ENCODE measurements around the gene MRFAP1L1. TPM values are rescaled to one million over a fixed set of nuclear protein-coding genes. Genes with fewer than 3 reads are reported as not detected.

The MRFAP1L1 gene
- total and polyA plus RNA-seq, 9 of the 15 experiments (the other 6 are each of a cell fraction or from before 2014, with no cell fraction given): 37.6 to 111 (median 83.8) TPM

DNA sequence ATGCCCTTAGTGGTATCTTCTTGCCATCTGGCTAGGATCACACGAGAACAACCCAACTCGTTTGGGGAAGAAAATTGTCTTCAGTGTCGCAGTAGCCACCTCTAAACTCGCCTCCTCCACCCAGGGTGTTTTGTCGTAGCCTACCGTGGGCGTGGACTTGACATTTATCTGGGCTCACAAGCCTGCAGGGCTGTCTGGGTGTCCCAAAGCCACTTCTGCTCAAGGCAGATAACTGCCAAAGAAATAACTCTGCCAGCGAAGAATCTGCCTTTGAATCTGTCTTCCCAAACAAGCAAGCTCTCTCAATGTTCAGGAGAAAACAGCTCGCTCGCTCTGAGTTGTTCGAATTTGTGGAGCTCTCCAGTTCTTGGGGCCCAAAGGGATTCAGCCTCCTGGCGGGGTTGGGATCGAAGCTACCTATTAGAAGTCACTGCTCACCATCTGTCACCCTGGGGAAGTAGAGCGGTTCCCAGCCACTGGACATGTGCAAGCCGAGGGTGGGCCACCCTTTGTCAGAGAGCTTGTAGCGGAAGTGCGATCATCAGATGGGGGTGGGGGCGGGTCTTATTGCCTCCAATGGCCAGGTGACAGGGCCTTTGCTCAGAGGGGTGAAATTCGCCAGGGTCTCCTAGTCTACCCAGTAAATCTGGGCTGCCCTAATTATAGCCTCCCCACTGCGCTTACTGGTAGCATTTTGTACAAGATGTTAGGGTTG is 21.1 kb upstream of the MRFAP1L1 start (continued):
- peak; percentile 20; the same call in 1 of the 2 replicates for TF ChIP-seq FOXP1 (CRISPR knock-in tag; IDR thresholded peaks at IDR 0.05)
- TF ChIP-seq, protein P1, sequence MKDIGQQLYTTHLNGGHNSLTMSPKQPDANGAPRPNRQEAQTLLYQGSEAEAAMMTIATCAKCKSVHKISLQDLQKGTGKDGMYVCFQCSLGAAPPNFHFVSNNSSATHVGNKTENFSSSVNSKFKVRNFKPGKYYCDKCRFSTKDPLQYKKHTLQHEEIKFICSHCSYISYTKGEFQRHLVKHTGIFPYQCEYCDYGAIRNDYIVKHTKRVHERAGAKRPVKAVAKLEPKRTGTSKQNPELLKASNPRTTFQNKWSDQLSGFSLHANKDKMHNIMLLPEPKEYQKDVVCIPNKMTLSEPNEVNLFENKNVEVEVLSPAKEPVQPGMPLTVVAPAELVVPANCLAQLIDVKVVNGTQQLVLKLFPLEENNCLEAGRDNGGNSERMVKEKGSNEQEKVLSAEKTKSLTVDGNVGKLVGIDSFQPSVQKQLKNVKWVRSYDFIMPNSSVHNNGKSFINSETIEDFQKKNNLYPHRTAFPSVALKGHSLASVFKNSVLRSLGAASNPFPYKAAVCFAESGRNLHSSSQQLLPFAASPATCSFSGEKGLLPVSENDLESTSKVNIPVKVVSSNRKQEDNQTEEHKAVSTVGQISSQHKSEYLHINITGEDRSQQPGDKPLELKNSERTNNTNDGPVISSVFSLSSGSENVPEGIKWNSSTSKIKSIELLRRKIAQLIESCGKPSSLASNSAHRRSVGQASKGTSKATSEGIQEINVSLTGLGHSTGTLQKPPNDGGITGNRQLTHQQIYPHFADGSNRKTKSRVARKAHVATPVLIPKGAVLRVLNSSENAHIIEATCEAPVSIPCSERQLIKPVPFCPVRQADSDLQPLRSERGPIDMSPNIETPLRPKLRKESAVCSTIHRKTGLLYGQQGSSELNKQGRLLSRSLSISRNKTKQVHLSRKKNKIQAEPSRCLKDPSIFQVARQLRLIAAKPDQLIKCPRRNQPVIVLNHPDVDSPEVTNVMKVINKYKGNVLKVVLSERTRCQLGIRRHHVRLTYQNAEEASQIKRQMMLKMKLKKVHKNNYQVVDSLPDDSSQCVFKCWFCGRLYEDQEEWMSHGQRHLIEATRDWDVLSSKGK (CRISPR knock-in tag; IDR thresholded peaks at IDR 0.05): no peak
- TF ChIP-seq THRAP3 (IDR thresholded peaks at IDR 0.05; ENCODE audit: borderline replicate concordance): no peak
- TF ChIP-seq, protein P2, sequence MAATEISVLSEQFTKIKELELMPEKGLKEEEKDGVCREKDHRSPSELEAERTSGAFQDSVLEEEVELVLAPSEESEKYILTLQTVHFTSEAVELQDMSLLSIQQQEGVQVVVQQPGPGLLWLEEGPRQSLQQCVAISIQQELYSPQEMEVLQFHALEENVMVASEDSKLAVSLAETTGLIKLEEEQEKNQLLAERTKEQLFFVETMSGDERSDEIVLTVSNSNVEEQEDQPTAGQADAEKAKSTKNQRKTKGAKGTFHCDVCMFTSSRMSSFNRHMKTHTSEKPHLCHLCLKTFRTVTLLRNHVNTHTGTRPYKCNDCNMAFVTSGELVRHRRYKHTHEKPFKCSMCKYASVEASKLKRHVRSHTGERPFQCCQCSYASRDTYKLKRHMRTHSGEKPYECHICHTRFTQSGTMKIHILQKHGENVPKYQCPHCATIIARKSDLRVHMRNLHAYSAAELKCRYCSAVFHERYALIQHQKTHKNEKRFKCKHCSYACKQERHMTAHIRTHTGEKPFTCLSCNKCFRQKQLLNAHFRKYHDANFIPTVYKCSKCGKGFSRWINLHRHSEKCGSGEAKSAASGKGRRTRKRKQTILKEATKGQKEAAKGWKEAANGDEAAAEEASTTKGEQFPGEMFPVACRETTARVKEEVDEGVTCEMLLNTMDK (IDR thresholded peaks at IDR 0.05; ENCODE audit: borderline replicate concordance, insufficient read depth, low read depth, low read length, poor library complexity, severe bottlenecking): no peak
- TF ChIP-seq, protein P3, sequence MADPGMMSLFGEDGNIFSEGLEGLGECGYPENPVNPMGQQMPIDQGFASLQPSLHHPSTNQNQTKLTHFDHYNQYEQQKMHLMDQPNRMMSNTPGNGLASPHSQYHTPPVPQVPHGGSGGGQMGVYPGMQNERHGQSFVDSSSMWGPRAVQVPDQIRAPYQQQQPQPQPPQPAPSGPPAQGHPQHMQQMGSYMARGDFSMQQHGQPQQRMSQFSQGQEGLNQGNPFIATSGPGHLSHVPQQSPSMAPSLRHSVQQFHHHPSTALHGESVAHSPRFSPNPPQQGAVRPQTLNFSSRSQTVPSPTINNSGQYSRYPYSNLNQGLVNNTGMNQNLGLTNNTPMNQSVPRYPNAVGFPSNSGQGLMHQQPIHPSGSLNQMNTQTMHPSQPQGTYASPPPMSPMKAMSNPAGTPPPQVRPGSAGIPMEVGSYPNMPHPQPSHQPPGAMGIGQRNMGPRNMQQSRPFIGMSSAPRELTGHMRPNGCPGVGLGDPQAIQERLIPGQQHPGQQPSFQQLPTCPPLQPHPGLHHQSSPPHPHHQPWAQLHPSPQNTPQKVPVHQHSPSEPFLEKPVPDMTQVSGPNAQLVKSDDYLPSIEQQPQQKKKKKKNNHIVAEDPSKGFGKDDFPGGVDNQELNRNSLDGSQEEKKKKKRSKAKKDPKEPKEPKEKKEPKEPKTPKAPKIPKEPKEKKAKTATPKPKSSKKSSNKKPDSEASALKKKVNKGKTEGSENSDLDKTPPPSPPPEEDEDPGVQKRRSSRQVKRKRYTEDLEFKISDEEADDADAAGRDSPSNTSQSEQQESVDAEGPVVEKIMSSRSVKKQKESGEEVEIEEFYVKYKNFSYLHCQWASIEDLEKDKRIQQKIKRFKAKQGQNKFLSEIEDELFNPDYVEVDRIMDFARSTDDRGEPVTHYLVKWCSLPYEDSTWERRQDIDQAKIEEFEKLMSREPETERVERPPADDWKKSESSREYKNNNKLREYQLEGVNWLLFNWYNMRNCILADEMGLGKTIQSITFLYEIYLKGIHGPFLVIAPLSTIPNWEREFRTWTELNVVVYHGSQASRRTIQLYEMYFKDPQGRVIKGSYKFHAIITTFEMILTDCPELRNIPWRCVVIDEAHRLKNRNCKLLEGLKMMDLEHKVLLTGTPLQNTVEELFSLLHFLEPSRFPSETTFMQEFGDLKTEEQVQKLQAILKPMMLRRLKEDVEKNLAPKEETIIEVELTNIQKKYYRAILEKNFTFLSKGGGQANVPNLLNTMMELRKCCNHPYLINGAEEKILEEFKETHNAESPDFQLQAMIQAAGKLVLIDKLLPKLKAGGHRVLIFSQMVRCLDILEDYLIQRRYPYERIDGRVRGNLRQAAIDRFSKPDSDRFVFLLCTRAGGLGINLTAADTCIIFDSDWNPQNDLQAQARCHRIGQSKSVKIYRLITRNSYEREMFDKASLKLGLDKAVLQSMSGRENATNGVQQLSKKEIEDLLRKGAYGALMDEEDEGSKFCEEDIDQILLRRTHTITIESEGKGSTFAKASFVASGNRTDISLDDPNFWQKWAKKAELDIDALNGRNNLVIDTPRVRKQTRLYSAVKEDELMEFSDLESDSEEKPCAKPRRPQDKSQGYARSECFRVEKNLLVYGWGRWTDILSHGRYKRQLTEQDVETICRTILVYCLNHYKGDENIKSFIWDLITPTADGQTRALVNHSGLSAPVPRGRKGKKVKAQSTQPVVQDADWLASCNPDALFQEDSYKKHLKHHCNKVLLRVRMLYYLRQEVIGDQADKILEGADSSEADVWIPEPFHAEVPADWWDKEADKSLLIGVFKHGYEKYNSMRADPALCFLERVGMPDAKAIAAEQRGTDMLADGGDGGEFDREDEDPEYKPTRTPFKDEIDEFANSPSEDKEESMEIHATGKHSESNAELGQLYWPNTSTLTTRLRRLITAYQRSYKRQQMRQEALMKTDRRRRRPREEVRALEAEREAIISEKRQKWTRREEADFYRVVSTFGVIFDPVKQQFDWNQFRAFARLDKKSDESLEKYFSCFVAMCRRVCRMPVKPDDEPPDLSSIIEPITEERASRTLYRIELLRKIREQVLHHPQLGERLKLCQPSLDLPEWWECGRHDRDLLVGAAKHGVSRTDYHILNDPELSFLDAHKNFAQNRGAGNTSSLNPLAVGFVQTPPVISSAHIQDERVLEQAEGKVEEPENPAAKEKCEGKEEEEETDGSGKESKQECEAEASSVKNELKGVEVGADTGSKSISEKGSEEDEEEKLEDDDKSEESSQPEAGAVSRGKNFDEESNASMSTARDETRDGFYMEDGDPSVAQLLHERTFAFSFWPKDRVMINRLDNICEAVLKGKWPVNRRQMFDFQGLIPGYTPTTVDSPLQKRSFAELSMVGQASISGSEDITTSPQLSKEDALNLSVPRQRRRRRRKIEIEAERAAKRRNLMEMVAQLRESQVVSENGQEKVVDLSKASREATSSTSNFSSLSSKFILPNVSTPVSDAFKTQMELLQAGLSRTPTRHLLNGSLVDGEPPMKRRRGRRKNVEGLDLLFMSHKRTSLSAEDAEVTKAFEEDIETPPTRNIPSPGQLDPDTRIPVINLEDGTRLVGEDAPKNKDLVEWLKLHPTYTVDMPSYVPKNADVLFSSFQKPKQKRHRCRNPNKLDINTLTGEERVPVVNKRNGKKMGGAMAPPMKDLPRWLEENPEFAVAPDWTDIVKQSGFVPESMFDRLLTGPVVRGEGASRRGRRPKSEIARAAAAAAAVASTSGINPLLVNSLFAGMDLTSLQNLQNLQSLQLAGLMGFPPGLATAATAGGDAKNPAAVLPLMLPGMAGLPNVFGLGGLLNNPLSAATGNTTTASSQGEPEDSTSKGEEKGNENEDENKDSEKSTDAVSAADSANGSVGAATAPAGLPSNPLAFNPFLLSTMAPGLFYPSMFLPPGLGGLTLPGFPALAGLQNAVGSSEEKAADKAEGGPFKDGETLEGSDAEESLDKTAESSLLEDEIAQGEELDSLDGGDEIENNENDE (IDR thresholded peaks at IDR 0.05; ENCODE audit: low read depth, low read length): no peak
- TF ChIP-seq NR2F6 (CRISPR knock-in tag; IDR thresholded peaks at IDR 0.05): no peak
- no peak for TF ChIP-seq ZFP36 (IDR thresholded peaks at IDR 0.05; ENCODE audit: low read depth, low read length, partially characterized antibody)
- TF ChIP-seq IFI16 (CRISPR knock-in tag; IDR thresholded peaks at IDR 0.05): no peak
- TF ChIP-seq ZNF384 (IDR thresholded peaks at IDR 0.05; ENCODE audit: low read depth, low read length): 0 out of 2 replicates have a peak, but pooled peaks have one; percentile 53
- no peak for TF ChIP-seq HNRNPL (IDR thresholded peaks at IDR 0.05; ENCODE audit: low read depth, low read length)
